Left lung (tissue), 10 donors: ENCODE measurements around the gene HDAC1. TPM values are rescaled to one million over a fixed set of nuclear protein-coding genes. Genes with fewer than 3 reads are reported as not detected.

Experiments used
- ATAC-seq: fragments of 200-7000 bp; cut with Tn5 transposase; one replicate; pipeline ENCODE4 v1.9.1; 2020; ENCODE audit warnings: moderate library complexity
- DNase-seq, 4 donors: peaks; one replicate each; pipeline ENCODE4 v3.0.0-alpha.2; 2013 to 2020
- H3K27ac ChIP-seq, 2 donors: fragments of 200-600 bp; sonication (generic) in 1 of 2; one replicate each; pipeline versions ENCODE4 v1.5.0 to v1.8.0; 2020 to 2021
- H3K27me3 ChIP-seq, 2 donors: fragments of 200-600 bp; sonication (generic) in 1 of 2; one replicate each; pipeline versions ENCODE4 v1.5.0 to v1.8.0; 2020 to 2021
- H3K36me3 ChIP-seq, 2 donors: fragments of 200-600 bp; sonication (generic) in 1 of 2; one replicate each; pipeline versions ENCODE4 v1.5.0 to v1.8.0; 2020 to 2021
- H3K4me1 ChIP-seq, 2 donors: fragments of 200-600 bp; one replicate each; pipeline ENCODE4 v1.8.0; 2021
- H3K4me3 ChIP-seq, 2 donors: fragments of 200-600 bp; sonication (generic) in 1 of 2; one replicate each; pipeline versions ENCODE4 v1.5.0 to v1.8.0; 2020 to 2021; ENCODE audit warnings: mild to moderate bottlenecking in 1 of 2
- H3K9me3 ChIP-seq, 2 donors: fragments of 200-600 bp; sonication (generic) in 1 of 2; one replicate each; pipeline versions ENCODE4 v1.5.0 to v1.8.0; 2020 to 2021
- CTCF ChIP-seq, 2 donors: fragments of 200-600 bp; sonication (generic) in 1 of 2; IDR thresholded peaks; one replicate each; pipeline versions ENCODE4 v1.5.0 to v1.8.0; 2021; ENCODE audit warnings: antibody characterized with exemption in 2 of 2
- intact Hi-C, 2 donors: fragments of 100-400 bp; cut with DNase I; formaldehyde crosslinking; loops; one replicate each; pipeline versions ENCODE4 v1.11.2 to v1.14.2; 2022
- polyA plus RNA-seq, 6 donors: library from polyadenylated mRNA; unstranded; fragments of 120-200 nt; gene quantifications; one replicate each; pipeline ENCODE4 v1.2.1, GENCODE V29; 2013; ENCODE audit not compliant: insufficient read length in 6 of 6
- total RNA-seq, 2 donors: library from RNA; stranded (reverse); fragmentation: NEBNext Ultra II Directional; extraction: Animal tissue kit (Norgen Biotek cat#: 25700); gene quantifications; one replicate each; pipeline ENCODE4 v1.2.1, GENCODE V29; 2021
- donor health status: DM: no; HTN: yes; CAD: no.
- donor health status: DM: no; HTN: no; CAD: no.

Gene HDAC1
- total and polyA plus RNA-seq, 8 donors, result 61.8 to 193 (median 163) TPM

GRCh38 chr1:32361308-32361673, 69.4 kb downstream of the HDAC1 start:
- intact Hi-C loops, result no loop called here
- Histone ChIP-seq H3K9me3 (no peaks in the 10 kb centered on the region), H3K4me1 (peaks cover 10 to 14% of the 10 kb centered on the region in 2 donors), H3K27ac (no peak overlapping the region), H3K36me3 (peaks cover 0 to 34% of the 10 kb centered on the region in 2 donors), H3K27me3 (peaks cover 0 to 20% of the 10 kb centered on the region in 2 donors), H3K4me3 (peak overlapping the region in 1 of 2 donors; percentile 30)
- ATAC-seq, result no peak
- no peak for TF ChIP-seq CTCF (IDR thresholded peaks at IDR 0.05)
- no peak for DNase-seq

GRCh38 chr1:32361674-32362473, 70.0 kb downstream of the HDAC1 start:
- intact Hi-C loops, result no loop called here
- Histone ChIP-seq H3K4me3 (peak overlapping the region; percentile 29 to 30), H3K27ac (peak overlapping the region in 1 of 2 donors; percentile 28), H3K9me3 (no peaks in the 10 kb centered on the region), H3K36me3 (peaks cover 0 to 40% of the 10 kb centered on the region in 2 donors), H3K27me3 (peaks cover 0 to 20% of the 10 kb centered on the region in 2 donors), H3K4me1 (peaks cover 10 to 14% of the 10 kb centered on the region in 2 donors)
- DNase-seq, result peak in 3 of 4 donors; percentile 52 to 87 (median 76)
- TF ChIP-seq CTCF (IDR thresholded peaks at IDR 0.05), result peak; percentile 19 to 20
- peak; percentile 83 for ATAC-seq

GRCh38 chr1:32362474-32363313, 70.8 kb downstream of the HDAC1 start, which contains the start of the genes FAM229A and TSSK3:
Gene FAM229A (minus strand): TSS chr1:32362485. CDS start chr1:32362091, 394 bp downstream.
Gene TSSK3 (plus strand): TSS chr1:32362539. CDS start chr1:32362702, 163 bp downstream.
- Histone ChIP-seq H3K27ac (peak within 1 kb of the TSS in 1 of 2 donors; percentile 28), H3K4me3 (peak within 1 kb of the TSS; percentile 29 to 30), H3K36me3 (peaks cover 0 to 48% of the 10 kb centered on the region in 2 donors), H3K9me3 (no peaks in the 10 kb centered on the region), H3K27me3 (peaks cover 0 to 20% of the 10 kb centered on the region in 2 donors), H3K4me1 (peaks cover 10 to 14% of the 10 kb centered on the region in 2 donors)
- TF ChIP-seq CTCF (IDR thresholded peaks at IDR 0.05), result no peak
- ATAC-seq (no peak), DNase-seq (peak in 1 of 4 donors; percentile 41)
- intact Hi-C loops, result no loop called here

- peak in 1 of 4 donors; percentile 34 for DNase-seq
- Histone ChIP-seq H3K36me3 (peaks cover 0 to 58% of the 10 kb centered on the region in 2 donors), H3K4me1 (peaks cover 10 to 14% of the 10 kb centered on the region in 2 donors), H3K27me3 (peaks cover 0 to 20% of the 10 kb centered on the region in 2 donors), H3K4me3 (no peak overlapping the region), H3K9me3 (no peaks in the 10 kb centered on the region), H3K27ac (no peak overlapping the region)
- no peak for ATAC-seq
- no peak for TF ChIP-seq CTCF (IDR thresholded peaks at IDR 0.05)
- intact Hi-C loops, result no loop called here
Measured at GRCh38 chr1:32363713-32364112, 71.8 kb downstream of the HDAC1 start.
